Stomach (tissue), 4 donors: ENCODE data around the gene TUBB1.

Experiments used
- EP300 ChIP-seq: sonication (generic); formaldehyde crosslinking; IDR thresholded peaks from one replicate; pipeline ENCODE4 v1.6.1; 2017; ENCODE audit warnings: antibody characterized with exemption
- POLR2AphosphoS5 ChIP-seq, 3 donors: sonication (generic); formaldehyde crosslinking; IDR thresholded peaks; one replicate each; pipeline ENCODE4 v1.6.1; 2016; ENCODE audit warnings: antibody characterized with exemption in 3 of 3
- TF ChIP-seq, protein P1 (sequence below), 7 experiments: fragments of 450-650 bp in 4 of 7; fragments of 200-600 bp in 3 of 7; sonication (generic) in 3 of 7; IDR thresholded peaks; one replicate each; pipeline ENCODE4 v1.5.1; 2016 to 2019; ENCODE audit warnings: antibody characterized with exemption in 7 of 7, control low read depth in 2 of 7, mild to moderate bottlenecking in 1 of 7

- TF ChIP-seq, protein P1, sequence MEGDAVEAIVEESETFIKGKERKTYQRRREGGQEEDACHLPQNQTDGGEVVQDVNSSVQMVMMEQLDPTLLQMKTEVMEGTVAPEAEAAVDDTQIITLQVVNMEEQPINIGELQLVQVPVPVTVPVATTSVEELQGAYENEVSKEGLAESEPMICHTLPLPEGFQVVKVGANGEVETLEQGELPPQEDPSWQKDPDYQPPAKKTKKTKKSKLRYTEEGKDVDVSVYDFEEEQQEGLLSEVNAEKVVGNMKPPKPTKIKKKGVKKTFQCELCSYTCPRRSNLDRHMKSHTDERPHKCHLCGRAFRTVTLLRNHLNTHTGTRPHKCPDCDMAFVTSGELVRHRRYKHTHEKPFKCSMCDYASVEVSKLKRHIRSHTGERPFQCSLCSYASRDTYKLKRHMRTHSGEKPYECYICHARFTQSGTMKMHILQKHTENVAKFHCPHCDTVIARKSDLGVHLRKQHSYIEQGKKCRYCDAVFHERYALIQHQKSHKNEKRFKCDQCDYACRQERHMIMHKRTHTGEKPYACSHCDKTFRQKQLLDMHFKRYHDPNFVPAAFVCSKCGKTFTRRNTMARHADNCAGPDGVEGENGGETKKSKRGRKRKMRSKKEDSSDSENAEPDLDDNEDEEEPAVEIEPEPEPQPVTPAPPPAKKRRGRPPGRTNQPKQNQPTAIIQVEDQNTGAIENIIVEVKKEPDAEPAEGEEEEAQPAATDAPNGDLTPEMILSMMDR (IDR thresholded peaks at IDR 0.05), result no peak
- no peak for TF ChIP-seq POLR2AphosphoS5 (IDR thresholded peaks at IDR 0.05)
- TF ChIP-seq EP300, result no peak
These were observed 45.0 kb downstream of the TUBB1 start for GRCh38 chr20:59064214-59064722.
